ENCODE results near the gene ZNF778. TPM values are rescaled to one million over a fixed set of nuclear protein-coding genes. Genes with fewer than 3 reads are reported as not detected.

ZNF778 gene
- total RNA-seq, 3 donors from 2014 or later, result 4.7 to 8.8 (median 7.2) TPM

DNA sequence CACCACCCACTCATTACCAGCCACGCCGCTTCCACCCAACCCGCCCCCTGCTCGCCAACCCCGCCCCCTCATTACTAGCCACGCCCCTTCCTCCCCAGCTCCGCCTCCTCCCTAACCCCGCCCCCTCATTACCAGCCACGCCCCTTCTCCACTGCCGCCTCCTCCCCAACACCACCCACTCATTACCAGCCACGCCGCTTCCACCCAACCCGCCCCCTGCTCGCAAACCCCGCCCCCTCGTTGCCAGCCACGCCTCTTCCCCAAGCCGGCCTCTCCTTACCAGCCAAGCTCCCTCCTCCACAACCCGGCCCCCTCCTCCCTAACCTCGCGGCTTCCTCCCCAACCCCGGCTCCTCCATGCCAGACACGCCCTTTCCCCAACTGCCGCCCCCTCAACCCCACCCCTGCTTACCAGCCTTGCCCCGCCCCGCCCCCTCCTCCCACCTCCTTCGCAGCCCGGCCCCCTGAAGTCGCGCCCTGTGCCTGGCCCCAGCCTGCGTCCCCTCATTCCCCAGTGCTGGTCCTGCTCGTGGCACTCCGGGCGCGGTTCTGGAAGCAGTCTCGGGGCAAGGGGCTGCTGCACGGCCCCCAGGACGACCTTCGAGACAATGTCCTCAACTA, 24.4 kb upstream of the ZNF778 start:
- H3K36me3 ChIP-seq (ENCODE audit: low read depth), result no peaks in the 10 kb centered on the region
- intact Hi-C loops (cut with DNase I, micrococcal nuclease), result no loop called here
- DNase-seq (peak in 2 of 3 donors; percentile 65 to 82), ATAC-seq (peak; percentile 75)
- no peak overlapping the region for H3K4me3 ChIP-seq
- TF ChIP-seq, protein P1, sequence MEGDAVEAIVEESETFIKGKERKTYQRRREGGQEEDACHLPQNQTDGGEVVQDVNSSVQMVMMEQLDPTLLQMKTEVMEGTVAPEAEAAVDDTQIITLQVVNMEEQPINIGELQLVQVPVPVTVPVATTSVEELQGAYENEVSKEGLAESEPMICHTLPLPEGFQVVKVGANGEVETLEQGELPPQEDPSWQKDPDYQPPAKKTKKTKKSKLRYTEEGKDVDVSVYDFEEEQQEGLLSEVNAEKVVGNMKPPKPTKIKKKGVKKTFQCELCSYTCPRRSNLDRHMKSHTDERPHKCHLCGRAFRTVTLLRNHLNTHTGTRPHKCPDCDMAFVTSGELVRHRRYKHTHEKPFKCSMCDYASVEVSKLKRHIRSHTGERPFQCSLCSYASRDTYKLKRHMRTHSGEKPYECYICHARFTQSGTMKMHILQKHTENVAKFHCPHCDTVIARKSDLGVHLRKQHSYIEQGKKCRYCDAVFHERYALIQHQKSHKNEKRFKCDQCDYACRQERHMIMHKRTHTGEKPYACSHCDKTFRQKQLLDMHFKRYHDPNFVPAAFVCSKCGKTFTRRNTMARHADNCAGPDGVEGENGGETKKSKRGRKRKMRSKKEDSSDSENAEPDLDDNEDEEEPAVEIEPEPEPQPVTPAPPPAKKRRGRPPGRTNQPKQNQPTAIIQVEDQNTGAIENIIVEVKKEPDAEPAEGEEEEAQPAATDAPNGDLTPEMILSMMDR (IDR thresholded peaks at IDR 0.05), result no peak
- no peaks in the 10 kb centered on the region for H3K4me1 ChIP-seq (ENCODE audit: low read depth)
- no peaks in the 10 kb centered on the region for H3K9me3 ChIP-seq

- intact Hi-C loops (cut with DNase I, micrococcal nuclease), result no loop called here
- TF ChIP-seq, protein P1 (IDR thresholded peaks at IDR 0.05), result no peak
- no peaks in the 10 kb centered on the region for H3K36me3 ChIP-seq (ENCODE audit: low read depth)
- DNase-seq (peak in 1 of 3 donors; percentile 37), ATAC-seq (no peak)
- H3K9me3 ChIP-seq, result no peaks in the 10 kb centered on the region
- H3K4me3 ChIP-seq, result no peak overlapping the region
- H3K4me1 ChIP-seq (ENCODE audit: low read depth), result no peaks in the 10 kb centered on the region
Measured at GRCh38 chr16:89193576-89194293, 23.8 kb upstream of the ZNF778 start.

- ATAC-seq (no peak), DNase-seq (peak in 2 of 3 donors; percentile 19 to 54)
- no peaks in the 10 kb centered on the region for H3K9me3 ChIP-seq
- intact Hi-C loops (cut with DNase I, micrococcal nuclease), result no loop called here
- H3K4me3 ChIP-seq, result no peak overlapping the region
- no peaks in the 10 kb centered on the region for H3K36me3 ChIP-seq (ENCODE audit: low read depth)
- H3K4me1 ChIP-seq (ENCODE audit: low read depth), result no peaks in the 10 kb centered on the region
- TF ChIP-seq, protein P1 (IDR thresholded peaks at IDR 0.05), result no peak
Measured at GRCh38 chr16:89194340-89195311, 22.9 kb upstream of the ZNF778 start.

GRCh38 chr16:89195521-89196171, 21.9 kb upstream of the ZNF778 start:
- intact Hi-C loops (cut with DNase I, micrococcal nuclease), result no loop called here
- TF ChIP-seq, protein P1 (IDR thresholded peaks at IDR 0.05), result no peak
- DNase-seq, result peak in 2 of 3 donors; percentile 18 to 40

DNA sequence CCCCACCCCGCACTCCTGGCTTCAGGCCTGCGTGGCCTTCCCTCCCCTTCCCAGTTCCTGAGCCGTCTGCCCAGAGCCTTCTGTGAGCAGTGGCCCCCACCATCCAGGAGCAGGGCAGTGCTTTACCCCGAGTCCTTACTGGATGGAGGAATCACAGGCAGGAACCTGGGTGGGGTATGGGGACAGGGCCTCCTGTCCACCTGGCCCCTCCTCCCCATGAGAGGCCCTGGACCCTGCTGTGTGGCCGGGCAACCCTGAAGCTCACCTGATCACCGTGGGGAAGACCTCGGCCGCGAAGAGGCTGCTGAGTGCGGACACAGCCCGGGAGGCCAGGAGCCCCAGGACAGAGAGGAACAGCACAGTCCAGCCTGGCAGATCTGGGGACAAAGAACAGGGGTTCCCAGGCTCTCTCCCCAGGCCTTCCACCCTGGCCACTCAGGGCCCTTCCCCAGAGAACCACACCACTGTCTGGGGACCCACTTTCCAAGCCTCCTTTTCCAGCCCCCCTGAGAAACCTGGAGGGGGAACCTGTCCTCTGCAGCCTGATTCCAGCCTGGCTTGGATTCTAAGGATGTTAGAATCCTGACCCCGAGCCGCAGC, 20.4 kb upstream of the ZNF778 start:
- no peaks in the 10 kb centered on the region for H3K9me3 ChIP-seq
- peaks cover 13% of the 10 kb centered on the region for H3K4me1 ChIP-seq (ENCODE audit: low read depth)
- TF ChIP-seq, protein P1 (IDR thresholded peaks at IDR 0.05), result no peak
- intact Hi-C loops (cut with DNase I, micrococcal nuclease), result no loop called here
- H3K4me3 ChIP-seq, result no peak overlapping the region
- no peaks in the 10 kb centered on the region for H3K36me3 ChIP-seq (ENCODE audit: low read depth)
- DNase-seq (peak in 1 of 3 donors; percentile 19), ATAC-seq (no peak)

More at GRCh38 chr16:89195521-89196171, 21.9 kb upstream of the ZNF778 start:
- H3K36me3 ChIP-seq (ENCODE audit: low read depth), result no peaks in the 10 kb centered on the region
- no peak for ATAC-seq
- no peaks in the 10 kb centered on the region for H3K9me3 ChIP-seq
- peaks cover 6% of the 10 kb centered on the region for H3K4me1 ChIP-seq (ENCODE audit: low read depth)
- no peak overlapping the region for H3K4me3 ChIP-seq
